Central memory CD4-positive, alpha-beta T cell (primary cell): ENCODE measurements around the gene CASP9.
"Not testable (repeated sequence)": the region's sequence is repeated elsewhere in the genome, so short reads cannot be mapped to it uniquely, and the experiment has no call there.

Experiments used
- DNase-seq: peaks from one replicate; pipeline ENCODE4 v3.0.0; 2022

CASP9 gene

GRCh38 chr1:15466955-15467625 lies 56.9 kb downstream of the CASP9 start:
- DNase-seq, result not testable (repeated sequence)

DNA sequence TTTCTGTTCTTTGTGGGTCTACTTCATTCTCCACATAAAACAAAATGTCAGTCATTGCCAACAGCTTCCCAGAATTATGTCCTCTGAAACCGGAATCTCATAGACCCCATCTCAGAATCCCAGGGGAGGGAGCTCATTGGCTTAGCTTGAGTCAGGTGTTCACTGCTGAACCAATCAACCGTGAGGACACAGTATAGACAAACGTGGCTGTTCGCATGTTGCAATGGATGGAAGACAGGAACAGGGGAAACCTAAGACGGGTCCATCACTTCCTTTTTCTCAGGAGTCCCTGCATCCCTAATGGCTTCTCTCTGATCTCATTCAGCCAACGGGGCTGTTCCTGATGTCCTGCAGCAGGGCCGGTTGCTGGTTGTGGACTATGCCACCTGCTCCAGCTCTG lies 58.3 kb downstream of the CASP9 start:
- DNase-seq, result no peak

DNA sequence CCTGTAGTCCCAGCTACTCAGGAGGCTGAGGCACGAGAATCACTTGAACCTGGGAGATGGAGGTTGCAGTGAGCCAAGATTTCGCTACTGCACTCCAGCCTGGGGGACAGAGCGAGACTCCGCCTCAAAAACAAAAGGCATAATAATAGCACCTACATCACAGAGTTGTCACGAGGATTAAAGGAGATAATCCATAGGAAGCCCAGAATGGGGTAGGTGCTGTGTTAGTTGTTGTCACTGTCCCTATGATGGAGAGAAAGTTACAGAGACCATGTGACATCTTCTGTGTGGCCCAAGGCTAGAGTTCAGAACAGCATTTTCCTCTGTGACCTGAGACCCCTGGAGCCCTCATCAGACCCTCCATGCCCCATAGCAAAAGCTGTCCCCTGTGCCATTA lies 60.1 kb downstream of the CASP9 start:
- not testable (repeated sequence) for DNase-seq

- not testable (repeated sequence) for DNase-seq
Measured at GRCh38 chr1:15463064-15463800, 60.8 kb downstream of the CASP9 start.

DNA sequence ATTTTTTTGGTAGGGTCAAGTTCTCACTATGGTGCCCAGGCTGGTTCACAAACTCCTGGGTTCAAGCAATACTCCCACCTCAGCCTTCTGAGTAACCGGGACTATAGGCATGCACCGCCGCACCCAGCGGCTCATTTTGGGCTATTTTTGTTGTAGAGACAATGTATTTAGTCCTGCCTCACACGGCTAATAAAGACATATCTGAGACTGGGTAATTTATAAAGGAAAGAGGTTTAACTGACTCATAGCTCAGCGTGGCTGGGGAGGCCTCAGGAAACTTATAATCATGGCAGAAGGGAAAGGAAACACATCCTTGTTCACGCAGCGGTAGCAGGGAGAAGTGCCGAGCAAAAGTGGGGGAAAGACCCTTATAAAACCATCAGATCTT lies 63.3 kb downstream of the CASP9 start:
- DNase-seq, result no peak

DNA sequence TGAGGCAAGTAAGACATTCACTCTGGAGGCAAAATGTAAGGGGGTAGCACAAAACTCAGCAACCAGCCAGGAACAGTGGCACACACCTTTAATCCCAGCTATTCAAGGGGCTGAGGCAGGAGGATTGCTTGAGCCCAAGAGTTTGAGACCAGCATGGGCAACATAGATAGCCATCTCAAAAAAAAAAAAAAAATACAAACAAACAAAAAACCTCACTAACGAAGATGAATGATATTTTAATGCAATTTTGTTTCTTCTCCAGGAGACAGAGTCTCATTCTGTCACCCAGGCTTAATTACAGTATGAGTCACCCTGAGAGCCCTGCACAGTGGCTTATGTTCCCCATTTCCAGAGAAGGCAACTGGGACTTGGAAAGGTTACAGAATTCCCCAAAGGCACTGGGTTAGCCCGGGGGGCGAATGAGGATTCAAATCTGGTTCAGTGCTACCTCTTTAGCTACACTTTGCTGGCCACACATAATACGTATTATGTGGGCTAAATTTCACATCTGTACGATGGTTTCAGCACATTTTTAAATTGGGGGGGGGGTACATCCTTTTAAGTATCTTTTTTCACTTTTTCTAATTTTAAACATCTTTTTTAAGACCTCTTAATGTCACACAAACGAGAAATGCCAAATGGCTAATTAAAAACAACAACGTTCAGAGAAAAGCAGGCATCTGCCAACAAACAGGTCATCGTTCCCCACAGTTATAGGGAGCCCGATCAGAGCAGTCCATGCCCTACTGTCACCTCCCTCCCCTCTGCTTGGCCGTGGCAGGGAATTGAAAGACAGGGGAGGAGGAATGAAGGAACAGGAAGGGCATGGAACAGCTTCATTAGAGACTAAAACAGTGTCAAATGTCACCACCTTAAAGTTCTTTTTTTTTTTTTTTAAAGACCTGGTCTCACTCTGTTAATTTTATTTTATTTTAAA lies 64.0 kb downstream of the CASP9 start:
- no peak for DNase-seq

GRCh38 chr1:15458388-15458787 lies 65.6 kb downstream of the CASP9 start:
- not testable (repeated sequence) for DNase-seq

DNA sequence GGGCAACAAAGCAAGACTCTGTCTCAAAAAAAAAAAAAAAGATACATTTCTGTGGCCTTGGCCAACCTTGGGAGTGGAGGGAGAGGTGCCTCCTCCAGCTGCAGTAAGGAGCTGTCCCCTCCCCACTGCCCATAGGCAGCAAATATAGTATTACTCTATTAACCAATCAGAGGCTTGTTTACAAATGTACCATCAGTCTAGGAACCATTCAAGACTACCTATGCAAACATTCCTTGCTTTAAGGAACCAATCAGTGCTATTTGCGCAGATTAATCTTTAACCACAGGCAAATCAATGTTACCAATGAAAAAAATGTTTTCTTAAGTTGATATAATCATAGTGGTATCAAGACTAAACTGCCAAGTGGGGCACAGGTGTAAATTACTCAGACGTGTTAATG lies 66.4 kb downstream of the CASP9 start:
- no peak for DNase-seq

DNA sequence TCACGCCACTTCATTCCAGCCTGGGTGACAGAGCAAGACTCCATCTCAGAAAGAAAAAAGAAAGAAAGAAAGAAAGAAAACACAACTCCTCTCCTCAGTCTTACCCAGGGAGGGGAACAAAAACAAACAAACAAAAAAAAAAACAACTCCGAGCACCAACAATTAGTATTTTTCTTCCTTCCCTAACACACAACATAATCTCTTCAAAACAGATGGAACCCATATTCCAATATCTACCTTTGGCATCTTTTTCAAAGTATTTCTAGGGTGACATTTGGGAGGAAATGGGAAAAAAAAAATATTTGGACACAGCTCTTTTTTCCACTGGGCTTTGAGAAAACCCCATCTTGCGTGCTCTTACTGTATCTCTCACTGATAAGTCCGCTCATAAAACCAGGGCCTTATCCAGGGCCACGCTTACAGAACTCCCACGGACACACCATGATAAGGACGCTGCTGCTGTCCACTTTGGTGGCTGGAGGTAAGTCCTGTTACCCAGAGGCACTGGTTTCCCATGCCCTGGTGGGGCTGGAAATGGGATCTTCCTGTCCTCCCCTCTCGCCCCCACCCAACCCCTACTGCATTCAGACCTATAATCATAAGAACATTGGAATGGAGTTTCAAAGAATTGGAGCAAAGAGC lies 67.6 kb downstream of the CASP9 start, which contains the start of gene CELA2A:
Gene CELA2A (plus strand): TSS at position 420 of the 642 bp plus-strand sequence. CDS start 22 bp downstream, at position 442.
- DNase-seq, result no peak

DNA sequence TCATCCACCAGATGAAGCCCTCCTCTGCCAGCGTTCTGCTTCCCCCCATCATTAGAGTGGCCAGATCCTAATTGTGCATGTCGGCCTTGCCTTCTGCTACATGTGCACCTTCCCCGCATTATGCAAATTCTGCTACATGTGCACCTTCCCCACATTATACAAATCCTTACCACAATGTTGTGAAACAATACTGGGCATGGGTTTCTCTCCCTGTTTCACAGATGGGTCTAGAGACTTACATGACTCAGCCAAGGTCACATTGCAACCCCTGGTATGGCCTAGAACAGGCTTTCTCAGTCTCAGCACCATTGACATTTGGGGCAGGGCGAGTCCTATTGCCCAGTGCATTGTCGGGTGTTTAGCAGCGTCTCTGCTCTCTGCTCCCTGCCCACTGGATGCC lies 68.5 kb downstream of the CASP9 start:
- no peak for DNase-seq

- no peak for DNase-seq
Measured at GRCh38 chr1:15454256-15454655, 69.8 kb downstream of the CASP9 start.

DNA sequence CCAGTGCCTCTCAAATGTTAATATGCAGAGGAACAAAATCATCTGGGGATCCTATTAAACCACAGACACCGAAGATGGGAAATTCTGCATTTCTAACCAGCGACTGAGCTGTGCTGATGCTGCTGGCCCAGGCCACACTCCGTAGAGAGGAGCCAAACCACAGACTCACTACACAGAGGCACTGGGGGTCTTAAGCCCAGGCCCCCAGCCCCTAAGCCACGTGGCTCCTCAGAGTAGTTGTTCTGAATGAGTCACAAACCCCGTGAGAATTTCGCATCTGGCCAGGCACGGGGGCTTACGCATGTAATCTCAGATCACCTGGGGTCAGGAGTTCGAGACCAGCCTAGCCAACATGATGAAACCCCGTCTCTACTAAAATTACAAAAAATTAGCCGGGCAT lies 70.3 kb downstream of the CASP9 start:
- DNase-seq, result no peak

DNA sequence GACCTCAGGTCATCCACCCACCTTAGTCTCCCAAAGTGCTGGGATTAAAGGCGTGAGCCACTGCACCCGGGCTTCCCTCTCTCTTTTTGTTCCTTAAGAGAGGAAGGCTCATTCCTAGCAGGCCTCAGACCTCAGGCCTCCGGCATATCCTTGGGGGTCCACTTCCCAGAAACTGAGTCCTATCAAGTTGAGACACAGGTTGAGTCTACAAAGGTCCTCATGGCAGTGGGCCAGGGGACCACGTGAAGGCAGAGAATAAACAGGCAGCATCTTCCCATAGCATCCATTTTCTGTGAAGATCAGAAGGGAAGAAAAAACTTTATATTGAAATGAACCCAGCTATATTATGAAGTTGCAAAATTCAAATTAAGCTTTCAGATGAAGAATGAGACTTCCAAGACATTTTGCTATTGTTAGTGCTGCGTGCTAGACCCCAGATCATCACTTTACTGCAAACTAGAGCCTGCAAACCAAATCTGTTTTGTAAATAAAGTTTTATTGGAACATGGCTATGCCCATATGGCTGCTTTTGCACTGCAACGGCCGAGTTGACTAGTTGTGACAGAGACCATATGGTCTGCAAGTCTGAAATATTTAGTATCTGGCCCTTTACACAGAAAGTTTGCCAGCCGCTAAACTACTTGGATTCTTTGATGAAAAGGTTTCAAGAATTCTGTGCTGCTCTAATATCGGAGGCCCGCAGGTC lies 71.0 kb downstream of the CASP9 start:
- DNase-seq, result no peak

GRCh38 chr1:15452216-15452615 lies 71.8 kb downstream of the CASP9 start:
- no peak for DNase-seq

GRCh38 chr1:15451014-15451722 lies 72.8 kb downstream of the CASP9 start:
- no peak for DNase-seq

GRCh38 chr1:15449567-15449966 lies 74.4 kb downstream of the CASP9 start:
- no peak for DNase-seq

DNA sequence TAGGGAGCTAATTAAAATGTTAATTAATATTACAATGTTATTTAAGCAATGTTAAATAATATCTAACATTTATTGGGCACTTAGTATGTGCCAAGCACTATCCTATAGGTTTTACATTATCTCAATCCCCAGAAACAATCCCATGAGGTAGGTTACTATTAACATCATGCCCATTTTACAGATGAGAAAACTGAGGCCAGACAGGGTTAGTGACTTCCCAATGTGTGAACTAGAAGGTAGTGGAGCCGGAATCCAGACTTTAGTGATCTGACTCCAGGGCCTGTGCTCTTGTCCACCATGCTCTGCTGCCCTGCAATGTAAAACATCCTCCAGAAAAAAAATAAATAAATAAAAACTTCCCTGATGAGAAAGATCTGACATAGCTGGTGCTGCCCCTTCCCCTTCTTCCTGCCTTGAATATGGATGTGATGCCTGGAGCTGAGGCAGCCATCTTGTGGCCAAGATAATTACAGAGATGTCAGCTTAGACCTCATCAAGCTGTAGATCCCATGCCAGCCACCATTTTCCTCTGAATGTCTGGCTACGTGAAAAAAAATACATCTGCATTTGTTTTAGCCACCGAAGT lies 75.0 kb downstream of the CASP9 start:
- no peak for DNase-seq

DNA sequence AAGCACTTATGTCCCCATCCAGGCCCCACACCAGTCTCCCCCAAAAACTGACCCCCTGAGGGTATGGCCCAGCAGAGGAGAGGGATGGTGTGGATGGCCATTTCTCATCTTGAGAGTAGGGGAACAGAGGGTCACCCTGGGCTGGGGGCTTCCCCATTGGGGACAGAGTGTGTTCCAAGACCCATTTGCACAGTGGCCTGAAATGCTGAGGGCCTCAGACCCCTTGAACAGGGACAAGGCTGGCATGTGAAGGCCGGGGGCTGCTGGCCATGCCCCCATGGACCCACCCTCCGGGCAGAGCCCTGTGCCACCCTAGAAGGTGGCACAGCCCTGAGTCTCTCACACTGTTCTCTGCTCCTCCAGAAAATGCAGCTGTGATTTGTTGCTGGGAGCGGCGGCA lies 77.8 kb downstream of the CASP9 start:
- no peak for DNase-seq

GRCh38 chr1:15445390-15446122 lies 78.5 kb downstream of the CASP9 start:
- DNase-seq, result no peak
